Measurements from ENCODE around the gene HAPLN2. TPM values are rescaled to one million over a fixed set of nuclear protein-coding genes. Genes with fewer than 3 reads are reported as not detected.
A peak's percentile ranks its signal among the peaks of the same experiment; 100 is the strongest.

Gene HAPLN2
- total and polyA plus RNA-seq, 12 donors: 0.17 to 3.1 (median 1.1) TPM; not detected in 4

DNA sequence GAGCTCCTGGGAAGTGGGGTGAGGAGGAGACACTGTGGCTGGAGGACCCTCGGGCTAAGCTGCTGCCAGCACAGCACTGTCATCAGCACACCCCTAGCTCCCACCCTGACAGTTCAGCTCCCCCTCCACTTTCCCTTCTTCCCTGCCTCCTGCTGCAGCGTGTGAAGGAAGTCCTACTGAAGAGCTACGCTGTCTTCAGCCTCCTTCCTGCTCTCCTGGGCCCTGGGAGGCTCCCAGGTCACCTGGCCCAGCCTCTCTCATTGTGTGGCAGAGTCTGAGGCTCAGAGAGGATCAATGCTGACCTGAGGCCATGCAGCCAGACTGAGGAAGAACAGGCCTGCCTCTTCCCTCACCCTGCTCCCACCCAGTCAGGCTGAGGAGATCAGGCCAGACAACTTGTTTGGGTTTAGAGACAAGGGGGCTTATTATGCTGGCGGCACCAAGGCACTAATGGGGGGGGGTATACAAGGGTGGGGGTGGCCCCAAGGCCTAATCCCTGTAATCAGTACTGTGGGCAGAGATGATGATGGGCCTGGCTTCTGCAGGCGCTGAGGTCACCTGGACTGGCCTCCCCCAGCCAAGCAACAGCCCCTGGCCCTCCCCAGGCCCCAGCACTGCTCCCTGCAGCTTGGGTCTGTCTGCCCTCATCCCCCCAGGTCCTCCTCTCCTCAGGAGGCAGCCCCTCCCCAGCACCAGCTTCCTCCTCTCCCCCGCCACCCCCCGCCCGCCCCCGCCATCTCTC is 48.9 kb downstream of the HAPLN2 start:
- no peak for TF ChIP-seq POLR2A (IDR thresholded peaks at IDR 0.05)
- TF ChIP-seq, protein P1, sequence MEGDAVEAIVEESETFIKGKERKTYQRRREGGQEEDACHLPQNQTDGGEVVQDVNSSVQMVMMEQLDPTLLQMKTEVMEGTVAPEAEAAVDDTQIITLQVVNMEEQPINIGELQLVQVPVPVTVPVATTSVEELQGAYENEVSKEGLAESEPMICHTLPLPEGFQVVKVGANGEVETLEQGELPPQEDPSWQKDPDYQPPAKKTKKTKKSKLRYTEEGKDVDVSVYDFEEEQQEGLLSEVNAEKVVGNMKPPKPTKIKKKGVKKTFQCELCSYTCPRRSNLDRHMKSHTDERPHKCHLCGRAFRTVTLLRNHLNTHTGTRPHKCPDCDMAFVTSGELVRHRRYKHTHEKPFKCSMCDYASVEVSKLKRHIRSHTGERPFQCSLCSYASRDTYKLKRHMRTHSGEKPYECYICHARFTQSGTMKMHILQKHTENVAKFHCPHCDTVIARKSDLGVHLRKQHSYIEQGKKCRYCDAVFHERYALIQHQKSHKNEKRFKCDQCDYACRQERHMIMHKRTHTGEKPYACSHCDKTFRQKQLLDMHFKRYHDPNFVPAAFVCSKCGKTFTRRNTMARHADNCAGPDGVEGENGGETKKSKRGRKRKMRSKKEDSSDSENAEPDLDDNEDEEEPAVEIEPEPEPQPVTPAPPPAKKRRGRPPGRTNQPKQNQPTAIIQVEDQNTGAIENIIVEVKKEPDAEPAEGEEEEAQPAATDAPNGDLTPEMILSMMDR (IDR thresholded peaks at IDR 0.05): no peak
- no peak for DNase-seq
- WGBS, 4 donors: 65 to 91% (median 87%) methylated on average over 5 to 9 of the region's 9 CpGs
- Histone ChIP-seq H3K36me3 (replicated peaks in 1 of 2) (no peaks in the 10 kb centered on the region), H3K27me3 (no peaks in the 10 kb centered on the region), H3K4me1 (replicated peaks in 1 of 2) (peaks cover 7 to 36% of the 10 kb centered on the region in 2 donors), H3K9me3 (replicated peaks in 1 of 3) (no peaks in the 10 kb centered on the region), H3K4me3 (no peak overlapping the region), H3K27ac (peak overlapping the region in 2 of 5 donors; percentile 63 to 69)
- intact Hi-C loops (cut with DNase I): no loop called here

DNA sequence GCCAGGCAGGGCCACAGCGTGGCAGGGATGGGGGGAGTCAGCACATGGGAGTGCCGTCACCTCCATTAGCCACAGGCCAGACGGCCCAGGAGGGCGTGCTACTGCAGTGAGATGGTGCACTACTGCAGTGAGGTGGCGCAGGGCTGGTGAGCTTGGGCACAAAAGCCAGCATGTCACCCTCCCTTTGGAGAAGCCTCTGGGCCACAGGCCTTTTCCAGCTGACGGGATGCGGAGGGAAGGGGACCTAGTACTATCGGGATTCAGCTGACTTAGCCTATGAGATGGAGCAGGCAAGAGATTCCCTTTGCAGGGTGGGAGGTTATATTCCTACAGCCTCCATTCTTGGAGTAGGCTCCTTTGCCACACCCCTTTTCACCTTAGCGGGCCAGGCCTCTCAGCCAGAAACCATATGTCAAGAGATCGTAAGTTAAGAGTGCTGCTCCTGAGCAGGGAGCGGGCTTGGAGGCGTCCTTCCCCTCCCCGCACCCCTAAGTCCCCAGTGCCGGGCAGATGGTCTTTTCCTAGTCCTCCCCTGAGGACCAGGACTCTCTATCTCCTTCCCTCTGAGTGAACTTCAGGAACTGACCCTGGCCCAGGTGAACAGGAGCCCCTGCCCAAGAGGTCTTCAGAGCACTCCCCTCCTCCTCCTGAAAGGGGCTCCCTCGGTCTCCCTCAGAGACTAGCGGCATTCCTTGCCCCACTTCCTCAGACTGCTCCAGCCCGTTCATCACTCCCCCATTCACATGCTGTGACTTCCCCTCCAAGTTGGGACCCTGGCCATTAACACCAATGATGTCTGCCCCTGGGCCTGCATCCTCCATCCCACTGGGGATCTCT is 49.8 kb downstream of the HAPLN2 start:
- WGBS, 4 donors: 87 to 94% (median 87%) methylated on average over 16 to 17 of the region's 17 CpGs
- Histone ChIP-seq H3K27me3 (no peaks in the 10 kb centered on the region), H3K27ac (peak overlapping the region in 1 of 5 donors; percentile 21), H3K4me1 (replicated peaks in 1 of 2) (peaks cover 7 to 27% of the 10 kb centered on the region in 2 donors), H3K9me3 (replicated peaks in 1 of 3) (no peaks in the 10 kb centered on the region), H3K4me3 (no peak overlapping the region), H3K36me3 (replicated peaks in 1 of 2) (no peaks in the 10 kb centered on the region)
- DNase-seq: no peak
- intact Hi-C loops (cut with DNase I): no loop called here
- TF ChIP-seq, protein P1 (IDR thresholded peaks at IDR 0.05): no peak
- TF ChIP-seq POLR2A (IDR thresholded peaks at IDR 0.05): no peak

DNA sequence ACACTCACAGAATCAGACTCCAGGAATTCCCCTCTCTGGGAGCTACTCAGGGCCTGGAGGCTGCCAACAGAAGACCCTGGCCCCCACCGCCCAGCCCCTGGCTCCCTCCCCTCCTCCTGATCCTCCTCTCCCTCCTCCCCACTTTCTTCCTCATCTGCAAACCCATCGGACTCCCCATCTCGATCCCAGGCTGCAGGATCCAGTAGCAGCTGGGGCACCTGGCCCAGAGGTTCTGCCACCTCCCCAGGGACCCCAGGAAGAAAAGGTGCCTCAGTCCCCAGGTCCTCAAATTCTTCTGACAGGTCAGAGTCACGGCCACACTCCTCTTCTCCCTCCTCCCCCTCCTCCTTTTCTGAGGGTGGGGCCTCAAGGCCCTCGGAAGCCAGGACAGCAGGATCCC is 50.6 kb downstream of the HAPLN2 start:
- peaks cover 0 to 19% of the 10 kb centered on the region in 2 donors for H3K4me1 ChIP-seq (replicated peaks in 1 of 2)
- TF ChIP-seq POLR2A (IDR thresholded peaks at IDR 0.05): no peak
- TF ChIP-seq, protein P1 (IDR thresholded peaks at IDR 0.05): no peak
- H3K4me3 ChIP-seq: no peak overlapping the region
- peaks cover 4% of the 10 kb centered on the region for H3K27me3 ChIP-seq
- H3K9me3 ChIP-seq (replicated peaks in 1 of 3): no peaks in the 10 kb centered on the region
- intact Hi-C loops (cut with DNase I): no loop called here
- WGBS, 4 donors: 61 to 67% (median 64%) methylated on average over 4 to 5 of the region's 5 CpGs
- no peak overlapping the region for H3K27ac ChIP-seq
- DNase-seq: no peak
- no peaks in the 10 kb centered on the region for H3K36me3 ChIP-seq (replicated peaks in 1 of 2)

DNA sequence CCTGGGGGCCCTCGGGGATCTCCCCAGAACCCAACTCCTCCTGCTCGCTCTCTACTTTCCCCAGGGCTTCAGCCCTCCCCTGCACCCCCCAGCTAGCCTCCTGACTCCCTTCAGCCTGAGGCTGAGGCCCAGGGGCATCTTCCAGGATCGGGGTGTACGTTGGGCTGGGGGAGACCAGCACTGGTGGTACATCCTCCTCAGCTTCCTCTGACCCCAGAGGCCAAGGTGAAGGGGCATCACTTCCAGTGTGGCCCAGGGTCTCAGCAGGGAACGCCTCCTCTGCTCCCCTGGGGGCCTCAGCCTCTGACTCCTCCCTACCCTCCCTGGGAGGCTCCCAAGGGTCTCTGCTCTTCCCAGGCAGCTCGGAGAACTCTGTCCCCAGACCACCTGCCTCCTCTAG is 51.1 kb downstream of the HAPLN2 start:
- Histone ChIP-seq H3K27ac (no peak overlapping the region), H3K27me3 (peaks cover 7% of the 10 kb centered on the region), H3K4me3 (no peak overlapping the region), H3K36me3 (replicated peaks in 1 of 2) (no peaks in the 10 kb centered on the region), H3K9me3 (replicated peaks in 1 of 3) (no peaks in the 10 kb centered on the region), H3K4me1 (replicated peaks in 1 of 2) (peaks cover 0 to 13% of the 10 kb centered on the region in 2 donors)
- DNase-seq: no peak
- WGBS, 4 donors: 65 to 92% (median 75%) methylated on average over 5 to 6 of the region's 6 CpGs
- intact Hi-C loops (cut with DNase I): no loop called here
- TF ChIP-seq POLR2A (IDR thresholded peaks at IDR 0.05): no peak
- TF ChIP-seq, protein P1 (IDR thresholded peaks at IDR 0.05): no peak

Data from adrenal gland (tissue), 12 donors.